Measurements from ENCODE around the gene PDE6B.

Gene PDE6B

DNA sequence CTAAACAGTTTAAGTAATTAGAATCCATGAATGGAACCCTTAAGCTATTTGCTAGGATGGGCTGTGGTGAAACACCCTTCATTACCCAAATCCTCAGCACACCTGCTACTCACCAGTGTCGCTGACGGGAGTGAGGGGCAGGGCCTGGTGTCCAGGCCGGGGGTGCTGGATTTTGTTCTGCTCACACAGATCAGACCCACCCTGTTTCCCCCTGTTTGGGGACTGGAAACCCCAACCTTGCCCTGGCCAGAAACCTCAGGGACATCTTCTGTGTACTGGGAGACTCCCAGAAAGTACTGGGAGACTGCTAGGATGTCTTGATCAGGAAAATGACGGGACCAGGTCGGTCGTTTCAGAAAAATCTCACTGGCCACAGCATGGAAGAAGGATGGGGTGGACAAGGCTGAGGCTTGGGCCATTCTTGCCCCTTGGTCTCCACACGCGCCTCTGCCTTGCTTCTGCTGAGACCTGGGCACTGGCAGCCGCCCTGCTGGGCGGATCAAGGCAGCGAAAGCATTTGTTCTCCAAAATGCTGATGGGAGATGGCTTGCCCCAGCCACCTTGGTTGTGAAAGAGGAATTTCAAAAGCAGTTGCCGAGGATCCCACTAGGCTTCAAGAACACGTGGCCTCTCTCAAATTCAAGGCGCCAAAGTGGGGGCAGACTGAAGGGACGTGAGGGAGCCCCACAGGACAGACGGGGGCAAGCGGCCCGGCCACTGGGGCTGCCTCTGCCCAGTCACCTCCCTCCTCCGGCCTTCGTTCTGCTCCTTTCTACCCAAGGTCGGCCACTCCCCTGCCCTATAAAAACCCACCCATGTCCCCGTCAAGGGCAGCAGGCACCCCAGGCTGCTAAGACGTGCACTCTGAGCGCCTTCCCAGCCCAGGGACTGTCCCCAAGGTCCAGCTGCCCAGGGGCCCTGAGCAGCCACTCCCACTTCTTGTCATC lies 23.5 kb upstream of the PDE6B start:
- no peak for DNase-seq

DNA sequence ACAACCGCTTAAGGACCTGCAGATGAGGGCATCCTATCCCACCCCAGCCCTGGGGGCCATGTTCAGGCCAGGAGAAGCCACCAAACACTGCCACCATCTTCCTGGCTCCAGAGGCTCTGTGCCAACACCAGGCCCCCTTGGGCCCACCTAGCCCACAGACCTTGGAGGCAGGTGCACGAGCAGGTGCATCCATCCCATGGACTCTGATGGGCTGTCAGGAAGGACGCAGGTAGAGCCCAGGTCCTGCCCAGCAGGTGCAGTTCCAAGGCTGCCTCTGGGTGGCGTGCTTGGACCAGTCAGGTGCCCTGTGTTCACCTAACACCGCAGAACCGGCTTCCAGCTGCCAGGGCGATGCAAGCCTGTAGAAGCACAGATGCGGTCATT lies 22.8 kb upstream of the PDE6B start:
- no peak for DNase-seq

DNA sequence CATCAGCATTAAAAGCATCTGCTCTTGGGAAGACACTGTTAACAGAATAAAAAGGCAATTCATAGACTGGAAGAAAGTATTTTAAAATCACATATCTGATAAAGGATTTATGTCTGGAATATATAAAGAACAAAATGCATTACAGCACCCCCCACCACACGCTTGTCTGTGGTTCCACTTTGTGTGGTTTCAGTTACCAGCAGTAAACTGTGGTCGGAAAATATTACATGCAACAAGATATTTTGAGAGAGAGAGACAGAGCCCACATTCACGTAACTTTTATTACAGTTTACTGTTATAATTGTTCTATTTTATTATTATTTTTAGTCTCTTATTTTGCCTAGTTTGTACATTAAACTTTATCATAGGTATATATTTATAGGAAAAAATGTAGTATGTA lies 21.2 kb upstream of the PDE6B start:
- DNase-seq: no peak

DNA sequence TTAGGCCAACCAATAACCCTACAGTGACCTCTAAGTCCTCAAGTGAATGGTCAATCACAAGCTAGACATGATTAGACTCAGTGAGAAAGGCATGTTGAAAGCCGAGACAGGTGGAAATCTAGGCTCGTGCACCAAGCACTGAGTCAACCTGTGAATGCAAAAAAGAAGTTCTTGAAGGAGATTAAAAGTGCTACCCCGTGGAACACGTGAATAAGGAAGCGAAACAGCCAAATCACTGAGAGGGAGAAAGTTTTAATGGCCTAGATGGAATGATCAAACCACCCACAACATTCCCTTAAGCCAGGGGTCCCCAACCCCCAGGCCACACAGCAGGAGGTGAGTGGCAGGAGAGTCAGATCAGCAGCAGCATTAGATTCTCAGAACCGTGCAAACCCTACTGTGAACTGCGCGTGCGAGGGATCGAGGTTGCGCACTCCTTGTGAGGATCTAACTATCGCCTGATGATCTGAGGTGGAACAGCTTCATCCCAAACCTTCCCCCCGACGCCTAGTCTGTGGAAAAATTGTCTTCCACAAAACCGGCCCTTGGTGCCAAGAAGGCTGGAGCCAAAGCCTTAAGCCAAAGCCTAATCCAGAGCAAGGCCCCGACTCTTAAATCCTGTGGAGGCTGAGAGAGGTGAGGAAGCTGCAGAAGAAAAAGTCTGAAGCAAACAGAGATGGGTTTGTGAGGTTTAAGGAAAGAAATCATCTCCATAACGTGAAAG lies 19.5 kb upstream of the PDE6B start:
- no peak for DNase-seq

DNA sequence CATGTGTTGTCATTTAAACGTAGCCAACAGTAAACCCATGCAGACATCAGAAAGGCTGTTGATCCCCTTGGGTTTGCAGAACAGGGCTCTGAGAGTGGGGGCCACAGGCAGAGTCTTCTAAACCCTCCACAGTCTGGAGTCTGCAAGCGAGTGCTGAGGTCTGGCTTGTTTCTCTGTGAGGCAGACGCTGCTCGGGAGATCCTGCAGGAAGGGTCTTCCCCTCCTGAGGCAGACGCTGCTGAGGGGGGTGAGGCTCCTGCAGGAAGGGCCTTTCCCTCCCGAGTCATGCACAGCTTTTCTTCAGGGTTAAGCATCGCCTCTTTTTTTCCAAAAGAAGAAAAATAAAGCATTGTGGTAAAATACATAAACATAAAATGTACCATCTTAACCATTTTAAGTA lies 17.1 kb upstream of the PDE6B start:
- DNase-seq: no peak

DNA sequence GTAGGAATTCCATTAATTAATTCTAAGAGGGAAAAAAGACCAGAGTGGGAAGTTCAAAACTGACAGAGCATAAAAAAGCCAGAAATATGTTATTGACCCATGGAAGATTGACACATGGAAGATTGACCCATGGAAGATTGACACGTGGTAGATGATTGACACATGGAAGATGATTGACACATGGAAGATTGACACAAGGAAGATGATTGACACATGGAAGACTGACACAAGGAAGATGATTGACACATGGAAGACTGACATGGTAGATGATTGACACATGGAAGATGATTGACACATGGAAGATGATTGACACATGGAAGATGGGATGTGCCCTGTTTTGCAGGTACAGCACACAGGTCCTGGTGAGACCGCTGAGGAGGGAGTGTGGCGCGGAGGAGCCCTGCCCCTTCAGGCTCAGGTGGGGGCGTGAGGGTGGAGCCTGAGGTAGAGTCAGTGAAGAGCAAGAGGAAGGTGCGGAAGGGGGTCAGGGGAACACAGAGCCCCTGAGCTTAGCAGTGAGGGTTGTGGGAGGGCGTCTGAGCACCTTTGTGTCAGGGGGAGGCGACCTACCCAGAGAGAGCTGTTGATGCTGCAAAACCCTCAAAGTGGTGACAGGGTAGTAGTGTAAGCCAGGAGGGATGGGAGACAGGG lies 15.8 kb upstream of the PDE6B start:
- DNase-seq: no peak

DNA sequence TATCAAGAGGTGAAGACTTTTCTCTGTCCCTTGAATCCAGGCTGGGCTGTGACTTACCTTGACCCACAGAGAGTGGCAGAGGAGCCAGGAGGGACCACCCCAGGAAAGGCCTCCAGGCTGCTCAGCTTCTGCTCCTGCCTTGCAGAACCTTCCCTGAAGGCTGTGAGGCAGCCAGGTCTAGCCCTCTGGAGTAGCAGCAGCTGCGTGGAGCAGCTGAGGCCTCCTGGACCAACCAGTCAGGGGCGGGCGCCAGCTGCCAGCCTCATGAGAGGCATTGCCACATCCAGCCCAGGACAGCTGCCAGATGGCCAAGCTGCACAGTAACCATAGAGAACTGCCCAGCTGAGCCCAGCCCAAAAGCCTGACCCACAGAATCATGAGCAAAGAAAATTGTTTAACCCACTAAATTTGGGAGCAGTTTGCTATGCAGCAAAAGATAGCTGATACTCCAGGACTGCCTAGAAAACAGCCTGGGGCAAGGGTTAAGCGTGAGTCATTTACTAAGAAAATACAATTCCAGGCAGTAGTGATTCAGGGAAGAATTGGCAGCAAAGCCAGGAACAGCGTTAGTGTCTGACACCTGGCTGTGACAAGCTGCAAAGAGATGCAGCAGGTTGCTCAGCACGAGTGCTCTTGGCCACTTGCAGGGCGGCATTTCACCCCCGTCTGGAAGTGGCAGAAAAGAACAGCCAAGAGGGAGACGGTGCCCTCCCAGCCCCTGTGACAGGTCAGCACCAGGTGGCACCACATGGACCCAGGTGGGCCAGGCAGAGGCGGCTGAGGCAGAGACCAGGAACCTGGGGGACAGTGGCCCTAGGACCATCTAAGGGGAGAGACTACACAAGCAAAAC lies 14.7 kb upstream of the PDE6B start:
- peak; percentile 39 for DNase-seq

DNA sequence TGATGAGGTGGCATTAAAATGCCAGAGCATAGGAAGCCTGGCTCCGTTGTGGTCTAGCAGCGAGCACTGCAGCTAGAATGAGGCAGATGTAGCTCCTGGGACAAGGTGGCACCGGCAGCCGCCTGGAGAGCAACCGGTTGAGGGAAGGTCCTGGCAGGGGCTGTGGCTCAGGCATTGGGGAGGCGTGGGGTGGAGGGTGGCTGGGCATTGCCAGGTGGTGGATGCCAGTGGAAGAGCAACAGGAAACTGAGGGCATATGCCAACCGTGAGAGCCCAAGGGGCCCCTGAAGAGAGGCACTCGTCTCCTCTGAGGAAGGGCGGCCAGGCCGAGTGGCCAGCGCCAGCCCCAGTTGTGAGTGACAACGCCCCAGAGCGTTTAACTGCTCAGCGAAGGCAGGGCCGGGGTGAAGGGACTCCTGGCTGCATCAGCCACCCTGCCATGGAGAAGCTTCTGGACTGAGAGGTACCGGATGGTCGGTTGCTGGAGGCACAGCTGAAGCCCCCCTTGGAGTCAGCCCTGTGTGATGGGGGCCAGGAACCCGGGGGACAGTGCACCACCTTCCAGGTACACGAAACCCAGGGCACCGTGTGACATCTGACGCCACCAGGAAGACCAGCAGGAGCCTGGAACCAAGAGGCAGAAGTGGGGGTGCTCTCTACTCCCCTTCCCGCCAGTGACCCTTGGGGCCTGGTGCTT lies 13.2 kb upstream of the PDE6B start:
- no peak for DNase-seq

DNA sequence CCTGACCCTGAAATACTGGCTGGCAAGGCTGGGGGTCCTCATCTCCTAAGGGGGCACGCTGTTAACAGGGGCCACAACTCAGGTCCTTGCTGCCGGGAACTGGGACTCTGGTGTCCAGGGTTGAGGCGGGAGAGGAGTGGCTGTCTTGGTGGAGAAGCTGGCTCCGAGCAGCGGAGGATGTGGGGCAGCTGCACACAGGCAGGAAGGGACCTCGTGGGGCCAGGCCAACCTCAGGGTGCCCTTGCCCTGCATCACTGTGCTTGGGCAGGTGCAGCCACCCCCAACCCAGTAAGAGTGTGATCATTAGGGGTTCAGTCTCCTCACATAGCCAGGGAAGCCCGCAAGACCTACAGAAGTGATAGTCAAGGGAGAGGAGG lies 12.6 kb upstream of the PDE6B start:
- DNase-seq: no peak

DNA sequence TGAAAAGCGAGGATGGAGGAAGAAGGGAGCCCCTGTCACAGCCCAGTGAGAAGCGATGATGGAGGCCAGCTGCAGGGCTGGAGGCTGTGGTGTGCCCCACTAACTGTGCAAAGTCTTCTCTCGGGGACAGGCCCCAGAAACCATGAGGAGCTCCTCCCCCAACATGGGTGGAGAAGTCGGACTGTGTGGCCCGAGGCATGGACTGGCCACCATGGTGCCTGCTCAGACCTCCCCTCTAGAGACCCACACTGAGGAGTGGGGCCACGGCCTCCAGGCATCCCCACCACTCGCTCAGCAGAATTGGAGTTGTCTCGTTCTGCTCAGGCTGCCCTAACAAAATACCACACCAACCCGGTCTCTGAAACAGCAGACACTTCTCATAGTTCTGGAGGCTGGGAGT lies 12.2 kb upstream of the PDE6B start:
- no peak for DNase-seq

DNA sequence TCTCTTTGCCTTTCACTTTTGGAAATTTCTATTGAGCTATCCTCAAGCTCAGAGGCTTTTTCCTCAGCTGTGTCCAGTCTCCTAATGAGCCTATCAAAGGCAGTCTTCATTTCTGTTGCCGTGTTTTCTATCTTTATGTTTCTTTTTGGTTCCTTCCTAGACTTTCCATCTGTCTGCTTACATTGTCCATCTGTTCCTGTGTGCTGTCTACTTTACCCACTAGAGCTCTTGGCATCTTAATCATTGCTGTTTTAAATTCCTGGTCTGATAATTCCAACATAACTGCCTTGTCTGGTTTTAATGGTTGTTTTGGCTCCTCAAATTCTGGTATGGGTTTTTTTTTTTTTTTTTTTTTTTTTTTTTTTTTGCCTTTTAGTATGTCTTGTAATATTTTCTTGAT lies 9.3 kb upstream of the PDE6B start:
- no peak for DNase-seq

DNA sequence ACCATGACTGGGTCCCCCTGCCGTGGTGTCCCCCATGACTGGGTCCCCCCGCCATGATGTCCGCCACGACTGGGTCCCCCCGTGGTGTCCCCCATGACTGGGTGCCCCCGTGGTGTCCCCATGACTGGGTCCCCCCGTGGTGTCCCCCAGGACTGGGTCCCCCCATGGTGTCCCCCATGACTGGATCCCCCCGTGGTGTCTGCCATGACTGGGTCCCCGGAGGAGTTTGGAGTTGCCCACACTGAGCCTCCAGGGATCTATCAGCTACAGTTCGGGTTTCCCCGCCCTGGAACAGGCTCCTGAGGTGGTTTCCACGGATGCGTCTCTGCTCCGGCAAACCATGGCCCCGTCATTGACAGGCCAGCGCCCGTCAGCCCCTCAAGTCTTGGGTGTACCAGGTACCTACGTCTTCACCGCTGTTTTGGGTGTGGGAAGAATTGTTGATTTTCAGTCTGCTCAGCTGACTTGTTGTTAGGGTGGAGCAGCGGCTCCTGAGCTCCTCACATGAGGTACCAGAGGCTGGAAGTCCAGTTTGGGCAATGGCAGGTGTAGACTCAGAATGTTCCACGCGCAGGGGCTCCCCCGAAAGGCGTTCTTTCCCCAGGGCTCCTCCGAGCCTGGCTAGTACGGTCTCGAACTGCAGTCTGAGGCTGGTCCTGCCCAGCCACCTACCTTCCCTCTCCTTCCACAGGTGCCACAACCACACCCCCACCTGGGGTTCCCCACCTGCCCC lies 8.3 kb upstream of the PDE6B start:
- no peak for DNase-seq

DNA sequence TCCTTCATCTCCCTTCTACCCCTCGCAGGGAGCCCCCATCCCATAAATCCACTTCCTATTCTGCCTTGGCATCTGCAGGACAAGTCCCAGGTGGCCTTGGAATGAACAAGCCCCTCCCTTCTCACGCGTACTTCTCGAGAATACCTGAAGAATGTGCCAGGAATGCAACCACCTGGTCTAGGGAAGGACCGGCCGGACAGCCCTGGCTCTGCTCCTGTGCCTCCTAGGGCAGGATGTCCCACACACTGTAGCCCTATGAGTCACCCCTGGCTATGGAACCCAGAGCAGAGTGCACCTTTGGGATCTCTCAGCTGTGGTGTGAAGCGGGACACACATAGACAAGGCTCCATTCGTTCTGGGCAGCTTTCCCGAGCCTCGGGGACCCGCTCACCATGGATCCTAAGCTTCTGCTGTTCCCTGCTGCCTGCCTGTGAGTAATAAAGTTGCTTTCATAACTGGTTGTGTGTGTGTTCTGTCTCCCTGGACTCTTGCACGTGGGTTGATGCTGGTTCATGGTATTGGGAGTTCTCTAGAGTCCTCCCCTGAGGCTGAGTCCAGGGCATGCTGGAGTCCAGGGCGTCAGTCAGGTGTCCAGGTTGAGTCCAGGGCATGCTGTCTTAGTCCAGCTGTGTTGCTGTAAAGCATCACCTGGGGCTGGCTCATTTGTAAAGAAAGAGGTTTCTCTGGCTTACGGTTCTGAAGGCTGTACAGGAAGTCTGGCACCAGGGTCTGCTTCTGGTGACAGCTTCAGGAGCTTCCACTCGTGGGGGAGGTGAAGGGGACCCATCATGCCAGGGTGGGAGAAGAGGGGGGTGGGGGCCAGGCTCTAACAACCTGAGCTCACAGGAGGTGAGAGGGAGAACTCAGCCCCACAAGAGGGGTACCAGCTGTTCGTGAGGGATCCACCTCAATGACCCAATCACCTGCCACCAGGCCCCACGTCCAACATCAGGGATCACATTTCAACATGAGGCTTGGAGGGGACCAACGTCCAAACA lies 7.4 kb upstream of the PDE6B start:
- DNase-seq: no peak

DNA sequence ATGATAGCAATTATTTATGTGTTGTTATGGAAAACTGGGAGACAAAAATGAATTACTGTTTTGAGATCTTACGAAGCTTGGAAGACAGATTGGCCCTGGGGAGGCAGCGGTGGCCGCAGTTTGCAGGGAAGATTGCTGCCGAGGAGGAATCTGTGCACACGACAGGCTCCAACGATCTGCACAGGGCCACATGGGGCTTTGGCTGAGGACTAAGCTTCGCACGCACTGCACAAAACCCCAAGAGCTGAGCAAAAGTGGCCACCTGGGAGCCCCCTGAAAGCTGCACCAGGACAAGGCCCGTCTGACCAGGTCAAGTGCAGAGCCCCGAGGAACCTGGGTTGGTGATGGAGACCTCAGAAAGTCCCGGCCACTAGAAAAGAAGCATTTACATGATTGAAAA lies 5.2 kb upstream of the PDE6B start:
- DNase-seq: no peak

DNA sequence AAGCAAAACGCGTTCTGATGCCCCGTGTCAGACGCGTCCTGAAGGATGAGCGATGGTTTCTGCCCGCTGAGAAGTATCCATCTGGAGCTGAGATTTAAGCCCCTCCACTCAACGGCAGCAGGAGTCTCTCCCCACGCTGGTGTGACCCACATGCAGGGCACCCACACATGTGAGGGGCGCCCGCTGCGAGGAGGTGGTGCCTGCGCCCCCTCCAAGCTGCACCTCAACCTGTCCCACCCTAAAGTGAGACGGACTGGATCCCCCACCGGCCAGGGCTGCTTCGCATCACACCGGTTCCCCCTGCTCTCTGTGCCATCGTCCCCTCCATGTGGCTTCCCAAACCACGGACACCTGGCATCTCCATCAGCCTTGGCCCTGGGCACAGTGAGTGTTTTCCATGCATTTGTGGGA lies 4.5 kb upstream of the PDE6B start:
- DNase-seq: no peak

DNA sequence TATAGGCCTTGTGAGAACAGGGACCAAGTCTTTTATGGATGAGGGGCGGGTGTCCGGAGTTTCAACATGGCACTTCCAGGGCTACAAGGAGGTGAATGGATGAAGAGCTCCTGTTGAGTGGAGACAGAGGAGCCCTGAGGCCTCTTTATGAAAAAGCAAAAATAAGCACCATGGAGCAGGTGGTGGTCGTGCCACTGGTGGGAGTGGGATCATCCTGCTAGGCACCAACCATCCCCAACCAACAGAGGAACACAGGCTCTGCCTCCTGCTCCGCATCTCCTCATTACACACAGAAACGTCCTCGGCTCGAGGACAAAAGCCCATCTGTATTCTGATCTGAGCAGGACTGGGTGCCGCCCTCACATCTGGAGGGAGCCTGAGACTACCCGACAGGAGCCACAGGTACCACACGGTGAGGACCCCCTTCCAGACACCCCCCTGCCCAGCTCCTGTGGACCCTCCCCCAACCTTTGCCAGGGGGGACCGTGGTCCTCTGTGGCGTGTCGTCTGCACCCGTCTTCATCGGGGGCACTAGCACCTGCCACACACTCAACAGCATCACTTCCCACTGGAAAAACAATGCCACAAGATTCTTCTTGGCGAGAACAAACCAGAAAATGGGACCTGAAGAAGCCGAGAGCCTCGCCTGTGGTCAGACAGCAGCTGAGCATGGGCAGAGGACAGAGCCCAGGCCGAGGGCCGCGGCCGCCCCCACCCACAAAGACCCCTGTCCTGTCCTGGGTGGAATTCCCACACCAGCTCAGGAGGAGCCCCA lies 3.9 kb upstream of the PDE6B start:
- no peak for DNase-seq

DNA sequence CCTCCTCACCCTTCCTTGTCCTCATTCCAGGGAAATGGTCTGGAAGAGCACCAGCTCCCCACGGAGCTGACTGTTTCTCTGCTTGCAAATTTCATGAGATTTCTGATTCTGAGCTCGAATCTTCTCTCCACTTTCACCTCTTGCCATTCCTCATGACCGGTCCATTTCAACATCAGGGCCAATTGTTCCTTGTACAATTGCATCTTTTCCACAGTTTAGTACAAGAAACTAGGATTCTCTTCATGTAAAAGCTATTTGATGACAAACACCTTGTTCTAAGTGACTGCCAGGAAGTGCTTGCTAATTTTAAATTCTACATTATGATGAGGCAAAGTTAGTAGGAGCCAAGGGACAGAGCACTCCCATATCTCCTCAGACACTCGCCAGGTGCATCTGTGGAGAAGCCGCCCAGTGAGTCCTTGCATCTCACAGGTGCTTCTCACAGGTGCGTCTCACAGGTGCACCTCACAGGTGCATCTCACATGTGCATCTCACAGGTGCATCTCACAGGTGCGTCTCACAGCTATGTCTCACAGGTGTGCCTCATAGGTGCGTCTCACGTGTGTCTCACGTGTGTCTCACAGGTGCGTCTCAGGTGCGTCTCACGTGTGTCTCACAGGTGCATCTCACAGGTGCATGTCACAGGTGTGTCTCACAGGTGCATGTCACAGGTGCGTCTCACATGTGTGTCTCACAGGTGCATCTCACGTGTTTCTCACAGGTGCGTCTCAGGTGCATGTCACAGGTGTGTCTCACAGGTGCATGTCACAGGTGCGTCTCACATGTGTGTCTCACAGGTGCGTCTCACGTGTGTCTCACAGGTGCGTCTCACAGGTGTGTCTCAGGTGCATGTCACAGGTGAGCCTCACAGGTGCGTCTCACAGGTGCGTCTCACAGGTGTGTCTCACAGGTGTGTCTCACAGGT lies 3.0 kb upstream of the PDE6B start:
- DNase-seq: no peak

Measured in DMS79 (cell line).